GM12891 (cell line): ENCODE measurements around the gene ATP11A.

Experiments
- POLR2A ChIP-seq: IDR thresholded peaks from 2 replicates; pipeline ENCODE4 v1.6.1; 2011; ENCODE audit warnings: low read depth, low read length, control low read depth
- POLR2AphosphoS5 ChIP-seq: IDR thresholded peaks from 2 replicates; pipeline ENCODE4 v1.6.1; 2011; ENCODE audit warnings: low read depth, low read length, control low read depth
- TAF1 ChIP-seq: IDR thresholded peaks from 2 replicates; pipeline ENCODE4 v1.6.1; 2011; ENCODE audit warnings: low read depth, low read length, control low read depth

DNA sequence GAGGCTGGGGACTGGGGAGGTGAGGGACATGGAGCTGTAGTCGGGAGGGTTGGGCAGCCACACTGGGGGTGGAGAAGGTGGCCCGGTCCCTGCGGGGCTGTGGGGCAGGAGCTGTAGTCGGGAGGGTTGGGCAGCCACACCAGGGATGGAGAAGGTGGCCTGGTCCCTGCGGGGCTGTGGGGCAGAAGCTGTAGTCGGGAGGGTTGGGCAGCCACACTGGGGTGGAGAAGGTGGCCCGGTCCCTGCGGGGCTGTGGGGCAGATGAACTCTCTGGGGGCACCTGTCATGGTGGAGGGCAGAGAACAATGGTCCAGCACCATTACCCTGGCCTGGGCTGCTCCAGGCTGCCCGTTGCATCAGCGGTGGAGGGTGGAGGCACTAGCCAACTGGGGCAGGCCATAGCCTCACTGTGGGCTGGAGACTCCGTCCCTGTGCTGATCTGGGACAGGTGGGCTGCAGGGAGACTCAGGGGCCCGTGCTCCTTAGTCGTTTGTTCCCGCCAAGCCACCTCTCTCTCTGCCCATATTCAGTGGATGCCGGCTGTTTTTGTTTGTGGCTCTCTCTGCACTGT, 51.4 kb downstream of the ATP11A start:
- TF ChIP-seq POLR2A (no peak), POLR2AphosphoS5 (no peak), TAF1 (no peak)
